ENCODE measurements around the gene MIS18A. TPM values are rescaled to one million over a fixed set of nuclear protein-coding genes. Genes with fewer than 3 reads are reported as not detected.

MIS18A gene
- total RNA-seq, 2 experiments from 2014 or later, result 21.5 to 35.3 TPM

DNA sequence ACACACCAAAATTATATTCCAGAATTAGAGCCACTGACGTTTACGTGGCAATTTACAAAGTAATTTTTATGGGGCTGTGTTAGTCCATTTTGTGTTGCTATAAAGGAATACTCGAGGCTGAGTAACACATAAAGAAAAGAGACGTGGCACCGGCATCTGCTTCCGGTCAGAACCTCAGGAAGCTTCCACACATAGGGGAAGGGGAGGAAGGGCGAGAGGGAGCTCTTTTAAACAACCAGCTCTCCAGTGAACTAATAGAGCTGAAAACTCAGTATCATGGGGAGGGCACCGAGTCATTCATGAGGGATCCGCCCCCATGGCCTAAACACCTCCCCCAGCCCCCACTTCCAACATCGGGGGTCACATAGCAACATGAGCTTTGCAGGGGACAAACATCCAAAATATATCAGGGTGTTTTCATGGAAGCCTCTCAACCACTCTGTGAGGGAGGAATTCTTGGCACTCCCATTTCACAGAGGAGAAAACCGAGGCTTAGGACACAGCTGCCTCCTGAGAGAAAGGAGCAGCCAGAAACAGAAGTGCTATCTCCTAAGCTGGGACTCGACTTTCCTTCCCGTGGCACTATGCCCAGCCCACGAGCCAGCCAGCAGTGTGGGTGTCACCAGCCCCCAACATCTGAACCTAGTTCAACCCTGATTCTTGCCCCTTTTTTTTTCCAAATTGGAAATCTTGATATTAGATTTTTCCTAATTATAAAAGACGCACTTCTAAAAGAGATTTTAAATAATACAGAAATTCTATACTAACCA is 29.2 kb downstream of the MIS18A start:
- no peak for DNase-seq
- intact Hi-C loops (cut with DNase I, micrococcal nuclease), result loop anchor here in 1 of 2 experiments (10.0 kb wide), 1 partner anchor 265 kb away; no protein-coding TSS in a partner anchor
- no peak for ATAC-seq
- Mint-ChIP-seq H3K36me3 (ENCODE audit: low read depth) (no peaks in the 10 kb centered on the region), H3K27ac (no peak overlapping the region), H3K27me3 (peaks cover 22% of the 10 kb centered on the region), H3K9me3 (ENCODE audit: low read depth) (peaks cover 8% of the 10 kb centered on the region), H3K4me3 (no peak overlapping the region), H3K4me1 (no peaks in the 10 kb centered on the region)
- ChIA-PET CTCF (interaction anchor here (0.6 to 1.1 kb wide), 3 partner anchors 8 to 1164 kb away, joined by 3 read pairs; no protein-coding TSS in a partner anchor), POLR2A (no interaction called here)

DNA sequence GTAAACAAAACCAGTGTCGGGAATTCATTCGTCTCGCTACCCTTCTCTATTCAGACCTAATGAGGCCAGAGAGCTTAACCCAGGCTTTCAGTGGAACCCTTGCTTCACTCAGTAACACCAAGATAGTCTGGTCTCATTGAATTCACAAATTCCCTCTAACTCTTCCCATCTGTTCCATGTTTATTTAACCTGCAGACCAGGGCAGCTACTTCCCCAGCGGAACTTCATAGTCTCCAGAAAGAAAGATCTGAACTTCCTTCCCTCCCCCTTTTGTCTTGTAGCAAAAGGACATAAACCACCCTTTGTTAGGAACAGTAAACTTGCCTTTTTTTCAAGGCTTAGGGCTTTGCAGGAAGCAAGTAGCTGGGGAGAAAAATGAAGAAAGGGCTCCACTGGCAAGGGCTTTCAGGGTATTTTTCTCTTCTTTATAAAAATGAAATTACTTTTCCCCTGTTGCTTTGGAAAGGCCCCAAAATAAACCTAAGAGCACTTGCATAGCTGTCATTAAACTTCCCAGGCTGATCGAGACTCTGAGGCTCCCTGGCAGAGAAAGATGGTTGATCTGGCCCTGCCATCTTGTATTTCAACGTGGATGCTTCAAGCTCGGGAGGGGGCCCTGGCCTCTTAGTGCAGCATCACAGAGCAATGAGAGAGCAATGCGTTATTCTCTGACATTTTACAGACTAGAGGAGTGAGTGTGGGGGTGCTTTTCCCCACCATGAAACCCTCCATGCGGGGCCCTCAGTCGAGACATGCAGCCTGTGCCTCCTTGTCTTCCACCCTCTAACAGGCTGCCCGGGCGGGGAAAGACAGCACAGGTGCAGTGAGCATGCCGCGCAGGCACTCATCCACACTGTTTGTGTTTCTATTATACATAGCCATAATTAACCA is 30.0 kb downstream of the MIS18A start:
- peaks cover 8% of the 10 kb centered on the region for H3K9me3 Mint-ChIP-seq (ENCODE audit: low read depth)
- H3K27ac Mint-ChIP-seq, result no peak overlapping the region
- no peaks in the 10 kb centered on the region for H3K4me1 Mint-ChIP-seq
- CTCF ChIA-PET, result interaction anchor here (0.7 to 1.1 kb wide), 3 partner anchors 8 to 807 kb away, joined by 3 read pairs; no protein-coding TSS in a partner anchor
- ATAC-seq (no peak), DNase-seq (no peak)
- POLR2A ChIA-PET, result no interaction called here
- H3K27me3 Mint-ChIP-seq, result peaks cover 20% of the 10 kb centered on the region
- H3K4me3 Mint-ChIP-seq, result no peak overlapping the region
- intact Hi-C loops (cut with DNase I, micrococcal nuclease), result no loop called here
- H3K36me3 Mint-ChIP-seq (ENCODE audit: low read depth), result no peaks in the 10 kb centered on the region

- POLR2A ChIA-PET, result no interaction called here
- Mint-ChIP-seq H3K4me1 (no peaks in the 10 kb centered on the region), H3K27ac (no peak overlapping the region), H3K9me3 (ENCODE audit: low read depth) (peaks cover 8% of the 10 kb centered on the region), H3K27me3 (peaks cover 19% of the 10 kb centered on the region), H3K36me3 (ENCODE audit: low read depth) (no peaks in the 10 kb centered on the region), H3K4me3 (no peak overlapping the region)
- DNase-seq (no peak), ATAC-seq (no peak)
- intact Hi-C loops (cut with DNase I, micrococcal nuclease), result no loop called here
- CTCF ChIA-PET, result no interaction called here
Measured at GRCh38 chr21:32246571-32247140, 32.2 kb downstream of the MIS18A start.

- no peaks in the 10 kb centered on the region for H3K36me3 Mint-ChIP-seq (ENCODE audit: low read depth)
- no peak overlapping the region for H3K4me3 Mint-ChIP-seq
- peaks cover 7% of the 10 kb centered on the region for H3K4me1 Mint-ChIP-seq
- H3K9me3 Mint-ChIP-seq (ENCODE audit: low read depth), result peaks cover 2% of the 10 kb centered on the region
- ChIA-PET CTCF (no interaction called here), POLR2A (no interaction called here)
- DNase-seq (no peak), ATAC-seq (no peak)
- peaks cover 13% of the 10 kb centered on the region for H3K27me3 Mint-ChIP-seq
- H3K27ac Mint-ChIP-seq, result no peak overlapping the region
- intact Hi-C loops (cut with DNase I, micrococcal nuclease), result no loop called here
Measured at GRCh38 chr21:32245971-32246370, 32.9 kb downstream of the MIS18A start.

DNA sequence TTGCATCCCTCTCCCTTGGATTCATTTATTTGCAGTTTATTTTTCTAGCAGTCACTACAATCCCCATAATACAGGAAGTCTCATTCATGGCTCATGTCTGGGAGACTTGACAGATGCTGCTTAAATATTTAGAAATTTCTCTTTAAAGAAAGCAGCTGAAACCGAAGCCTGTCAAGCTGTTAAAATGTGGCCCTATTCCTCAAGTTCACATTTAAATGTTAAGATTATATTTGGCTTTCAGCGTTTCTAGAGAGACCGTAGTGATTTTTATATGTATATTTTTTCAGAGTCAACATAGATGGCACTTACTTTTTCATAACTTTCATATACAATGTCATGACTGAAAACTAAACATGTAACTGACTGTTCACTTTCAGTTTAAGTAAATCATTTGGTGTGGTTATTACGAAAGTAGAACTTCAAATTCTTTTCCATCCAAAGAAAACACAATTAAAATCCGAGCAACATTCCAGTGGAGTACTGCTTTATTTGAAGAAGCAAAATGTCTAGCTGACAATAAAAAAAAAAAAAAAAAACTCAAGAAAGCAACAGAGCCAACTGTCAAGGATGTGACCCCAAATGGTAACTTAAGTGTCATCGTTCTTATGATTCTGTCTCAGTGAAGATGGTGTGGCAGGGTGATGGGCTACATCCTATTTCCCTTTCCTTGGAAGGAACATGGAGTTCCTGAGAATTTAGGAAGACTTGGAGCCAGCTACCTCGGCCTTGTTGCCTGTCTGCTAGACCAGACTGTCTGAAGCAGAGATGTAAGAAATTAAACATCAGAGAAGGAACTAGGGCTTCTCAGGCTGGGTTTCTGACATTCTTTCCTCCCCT is 37.8 kb downstream of the MIS18A start:
- Mint-ChIP-seq H3K4me3 (no peak overlapping the region), H3K4me1 (peaks cover 12% of the 10 kb centered on the region), H3K27me3 (peaks cover 15% of the 10 kb centered on the region), H3K9me3 (ENCODE audit: low read depth) (no peaks in the 10 kb centered on the region), H3K36me3 (ENCODE audit: low read depth) (no peaks in the 10 kb centered on the region), H3K27ac (no peak overlapping the region)
- no peak for DNase-seq
- POLR2A ChIA-PET, result no interaction called here
- peak; percentile 69 for ATAC-seq
- CTCF ChIA-PET, result interaction anchor here (0.5 kb wide), 1 partner anchor 360 kb away, joined by 4 read pairs; no protein-coding TSS in a partner anchor
- intact Hi-C loops (cut with DNase I, micrococcal nuclease), result no loop called here

GRCh38 chr21:32239551-32239950 is 39.3 kb downstream of the MIS18A start:
- Mint-ChIP-seq H3K9me3 (ENCODE audit: low read depth) (no peaks in the 10 kb centered on the region), H3K27ac (no peak overlapping the region), H3K36me3 (ENCODE audit: low read depth) (no peaks in the 10 kb centered on the region), H3K4me1 (peaks cover 12% of the 10 kb centered on the region), H3K27me3 (peaks cover 12% of the 10 kb centered on the region), H3K4me3 (no peak overlapping the region)
- ChIA-PET CTCF (no interaction called here), POLR2A (no interaction called here)
- ATAC-seq (no peak), DNase-seq (no peak)
- intact Hi-C loops (cut with DNase I, micrococcal nuclease), result no loop called here

DNA sequence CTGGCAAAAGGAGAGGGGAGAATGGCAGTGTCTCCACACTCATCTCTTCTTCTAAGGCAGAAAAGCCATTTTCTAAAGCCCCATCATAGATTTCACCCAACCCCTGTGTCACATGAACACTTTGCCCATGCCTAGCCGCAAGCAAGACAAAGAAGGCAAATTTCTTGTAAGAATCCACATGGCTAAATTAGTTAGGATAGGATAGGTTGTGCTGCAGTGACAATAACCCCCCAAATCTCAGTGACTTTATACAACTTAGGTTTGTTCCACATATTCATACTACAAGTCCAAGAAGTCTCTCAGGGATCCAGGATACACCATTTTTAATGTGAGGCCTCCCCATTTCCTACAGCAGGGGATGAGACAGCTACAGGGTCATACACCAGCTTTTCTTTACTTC is 40.8 kb downstream of the MIS18A start:
- POLR2A ChIA-PET, result no interaction called here
- ATAC-seq, result no peak

DNA sequence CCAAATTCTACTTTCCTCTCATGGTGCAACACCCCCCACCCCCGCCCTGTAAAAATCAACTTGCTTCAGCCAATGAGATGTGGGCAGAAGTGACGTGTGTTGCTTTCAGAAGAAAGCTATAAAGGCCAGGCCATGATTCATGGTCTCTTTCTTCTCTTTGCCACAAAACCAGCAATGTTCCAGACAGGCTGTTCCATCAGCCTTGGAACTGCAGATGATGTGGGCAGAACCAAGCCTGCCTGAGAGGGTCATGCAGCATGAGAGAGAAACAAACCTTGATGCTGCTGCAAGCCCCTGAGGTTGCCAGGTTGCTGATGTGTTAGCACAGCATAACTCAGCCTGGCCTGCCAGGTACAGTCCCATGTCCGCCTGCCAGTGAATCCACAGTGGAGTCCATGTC is 41.8 kb downstream of the MIS18A start:
- POLR2A ChIA-PET, result no interaction called here

More for the DNA sequence above, 40.8 kb downstream of the MIS18A start:
- Mint-ChIP-seq H3K27ac (no peak overlapping the region), H3K9me3 (ENCODE audit: low read depth) (no peaks in the 10 kb centered on the region), H3K4me3 (no peak overlapping the region), H3K27me3 (peaks cover 14% of the 10 kb centered on the region), H3K36me3 (ENCODE audit: low read depth) (no peaks in the 10 kb centered on the region), H3K4me1 (peaks cover 12% of the 10 kb centered on the region)
- no peak for DNase-seq
- CTCF ChIA-PET, result no interaction called here
- intact Hi-C loops (cut with DNase I, micrococcal nuclease), result no loop called here

GRCh38 chr21:32233722-32234301 is 45.0 kb downstream of the MIS18A start:
- CTCF ChIA-PET, result interaction anchor here (0.9 kb wide), 1 partner anchor 24 kb away, joined by 3 read pairs; no protein-coding TSS in a partner anchor
- DNase-seq (no peak), ATAC-seq (no peak)
- Mint-ChIP-seq H3K4me3 (no peak overlapping the region), H3K9me3 (ENCODE audit: low read depth) (no peaks in the 10 kb centered on the region), H3K36me3 (ENCODE audit: low read depth) (no peaks in the 10 kb centered on the region), H3K4me1 (no peaks in the 10 kb centered on the region), H3K27ac (no peak overlapping the region), H3K27me3 (peaks cover 6% of the 10 kb centered on the region)
- POLR2A ChIA-PET, result interaction anchor here (0.6 kb wide), 1 partner anchor 355 kb away, joined by 3 read pairs; no protein-coding TSS in a partner anchor
- intact Hi-C loops (cut with DNase I, micrococcal nuclease), result no loop called here

More for the DNA sequence above, 41.8 kb downstream of the MIS18A start:
- CTCF ChIA-PET, result no interaction called here
- Mint-ChIP-seq H3K9me3 (ENCODE audit: low read depth) (no peaks in the 10 kb centered on the region), H3K36me3 (ENCODE audit: low read depth) (no peaks in the 10 kb centered on the region), H3K27ac (no peak overlapping the region), H3K27me3 (peaks cover 11% of the 10 kb centered on the region), H3K4me3 (no peak overlapping the region), H3K4me1 (peaks cover 12% of the 10 kb centered on the region)
- ATAC-seq (peak; percentile 42), DNase-seq (peak; percentile 11)
- intact Hi-C loops (cut with DNase I, micrococcal nuclease), result no loop called here

DNA sequence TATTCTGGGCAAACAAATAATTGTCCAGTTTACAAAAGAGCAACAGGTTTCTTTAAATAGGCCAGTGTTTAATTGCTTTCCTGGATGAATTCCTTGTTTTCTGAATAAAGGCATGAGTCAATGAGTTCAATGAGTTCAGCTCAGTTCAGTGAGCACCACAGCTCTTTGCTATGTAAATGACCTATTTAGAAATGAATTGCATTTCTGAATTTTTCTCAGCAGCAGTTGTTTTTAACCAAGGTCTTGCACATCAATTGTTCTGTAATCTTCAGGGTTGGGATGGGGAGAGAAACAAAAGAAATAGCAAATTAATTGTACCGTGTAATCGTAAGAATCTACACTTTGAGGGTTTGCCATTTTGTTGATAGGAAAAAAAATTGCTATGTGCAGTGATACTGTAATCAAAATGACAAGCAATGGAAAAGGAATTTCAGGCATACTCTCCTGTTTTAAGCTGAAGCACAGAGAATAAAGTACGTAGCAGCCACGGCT is 45.7 kb downstream of the MIS18A start:
- no peaks in the 10 kb centered on the region for H3K4me1 Mint-ChIP-seq
- no peaks in the 10 kb centered on the region for H3K9me3 Mint-ChIP-seq (ENCODE audit: low read depth)
- ATAC-seq (no peak), DNase-seq (no peak)
- H3K27me3 Mint-ChIP-seq, result peaks cover 2% of the 10 kb centered on the region
- no peak overlapping the region for H3K27ac Mint-ChIP-seq
- intact Hi-C loops (cut with DNase I, micrococcal nuclease), result no loop called here
- no peaks in the 10 kb centered on the region for H3K36me3 Mint-ChIP-seq (ENCODE audit: low read depth)
- no peak overlapping the region for H3K4me3 Mint-ChIP-seq
- POLR2A ChIA-PET, result no interaction called here
- CTCF ChIA-PET, result no interaction called here

All from activated CD4-positive, alpha-beta T cell treated with anti-CD3 and anti-CD28 coated beads for 36 hours (primary cell).